ENCODE measurements around the gene DSC3. TPM values are rescaled to one million over a fixed set of nuclear protein-coding genes. Genes with fewer than 3 reads are reported as not detected.
"Not testable (repeated sequence)": the region's sequence is repeated elsewhere in the genome, so short reads cannot be mapped to it uniquely, and the experiment has no call there.

Gene DSC3
- total RNA-seq, 1 donor from 2014 or later: 0.47 TPM

- no peak for TF ChIP-seq CTCF (IDR thresholded peaks at IDR 0.05; ENCODE audit: partially characterized antibody, unreplicated experiment)
- no peaks in the 10 kb centered on the region for H3K36me3 Mint-ChIP-seq (ENCODE audit: unreplicated experiment)
- H3K4me1 Mint-ChIP-seq (ENCODE audit: low read depth, unreplicated experiment): peaks cover 7% of the 10 kb centered on the region
- H3K27me3 Mint-ChIP-seq (ENCODE audit: unreplicated experiment): peaks cover 3% of the 10 kb centered on the region
- no peak overlapping the region for H3K27ac Mint-ChIP-seq (ENCODE audit: unreplicated experiment)
- H3K4me3 Mint-ChIP-seq (ENCODE audit: unreplicated experiment): no peak overlapping the region
- no peak for DNase-seq
- H3K9me3 Mint-ChIP-seq (ENCODE audit: unreplicated experiment): no peaks in the 10 kb centered on the region
These were observed 60.1 kb downstream of the DSC3 start for GRCh38 chr18:30982285-30982992.

DNA sequence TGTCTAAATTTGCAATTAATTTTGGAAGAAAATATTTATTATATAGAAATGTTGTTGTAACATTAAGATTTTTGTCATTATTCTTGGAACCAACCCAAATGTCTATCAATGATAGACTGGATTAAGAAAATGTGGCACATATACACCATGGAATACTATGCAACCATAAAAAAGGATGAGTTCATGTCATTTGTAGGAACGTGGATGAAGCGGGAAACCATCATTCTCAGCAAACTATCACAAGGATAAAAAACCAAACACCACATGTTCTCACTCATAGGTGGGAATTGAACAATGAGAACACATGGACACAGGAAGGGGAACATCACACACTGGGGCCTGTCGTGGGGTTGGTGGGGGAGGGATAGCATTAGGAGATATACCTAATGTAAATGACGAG is 64.5 kb downstream of the DSC3 start:
- not testable (repeated sequence) for DNase-seq; H3K27me3 Mint-ChIP-seq (ENCODE audit: unreplicated experiment); H3K27ac Mint-ChIP-seq (ENCODE audit: unreplicated experiment); H3K9me3 Mint-ChIP-seq (ENCODE audit: unreplicated experiment); H3K36me3 Mint-ChIP-seq (ENCODE audit: unreplicated experiment); H3K4me3 Mint-ChIP-seq (ENCODE audit: unreplicated experiment); H3K4me1 Mint-ChIP-seq (ENCODE audit: low read depth, unreplicated experiment)

DNA sequence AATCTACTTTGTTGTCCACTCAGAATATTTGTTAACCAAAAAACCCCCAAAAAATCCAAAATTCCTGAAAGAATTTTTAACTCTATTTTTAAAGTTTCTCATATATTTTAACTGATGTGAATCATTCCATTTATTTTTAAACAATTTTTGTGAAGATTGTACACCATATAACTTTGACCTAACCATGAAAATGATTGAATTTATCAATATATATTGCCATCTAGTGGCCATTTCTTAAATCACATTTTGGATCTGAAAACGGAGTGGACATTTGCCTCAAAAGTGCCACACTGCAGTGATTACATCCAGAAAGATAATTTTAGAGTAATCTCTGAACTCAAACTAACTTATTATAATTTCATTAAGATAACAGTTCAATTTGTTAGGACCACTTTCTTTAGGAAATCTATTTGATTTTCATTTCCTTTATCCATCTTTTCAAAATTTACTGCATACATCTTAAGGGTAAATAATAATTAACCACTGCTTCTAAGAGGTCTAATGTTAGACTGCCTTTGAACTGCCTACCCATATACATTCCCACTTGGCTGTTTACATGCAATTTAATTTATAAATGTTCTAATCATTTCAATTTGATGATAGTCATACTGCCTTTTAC is 71.1 kb downstream of the DSC3 start:
- Mint-ChIP-seq H3K36me3 (ENCODE audit: unreplicated experiment) (no peaks in the 10 kb centered on the region), H3K4me1 (ENCODE audit: low read depth, unreplicated experiment) (peaks cover 9% of the 10 kb centered on the region), H3K4me3 (ENCODE audit: unreplicated experiment) (no peak overlapping the region), H3K27me3 (ENCODE audit: unreplicated experiment) (peaks cover 2% of the 10 kb centered on the region), H3K27ac (ENCODE audit: unreplicated experiment) (no peak overlapping the region), H3K9me3 (ENCODE audit: unreplicated experiment) (peaks cover 2% of the 10 kb centered on the region)
- DNase-seq: no peak
- peak; percentile 81 for TF ChIP-seq CTCF (IDR thresholded peaks at IDR 0.05; ENCODE audit: partially characterized antibody, unreplicated experiment)

- H3K4me1 Mint-ChIP-seq (ENCODE audit: low read depth, unreplicated experiment): peaks cover 9% of the 10 kb centered on the region
- no peak for DNase-seq
These were observed 72.2 kb downstream of the DSC3 start for GRCh38 chr18:30970196-30970816.

GRCh38 chr18:30969670-30970170 is 72.8 kb downstream of the DSC3 start:
- Mint-ChIP-seq H3K27ac (ENCODE audit: unreplicated experiment) (no peak overlapping the region), H3K4me3 (ENCODE audit: unreplicated experiment) (no peak overlapping the region), H3K36me3 (ENCODE audit: unreplicated experiment) (no peaks in the 10 kb centered on the region), H3K9me3 (ENCODE audit: unreplicated experiment) (peaks cover 2% of the 10 kb centered on the region), H3K4me1 (ENCODE audit: low read depth, unreplicated experiment) (peaks cover 9% of the 10 kb centered on the region), H3K27me3 (ENCODE audit: unreplicated experiment) (peaks cover 2% of the 10 kb centered on the region)
- no peak for DNase-seq
- no peak for TF ChIP-seq CTCF (IDR thresholded peaks at IDR 0.05; ENCODE audit: partially characterized antibody, unreplicated experiment)

More at GRCh38 chr18:30970196-30970816, 72.2 kb downstream of the DSC3 start:
- Mint-ChIP-seq H3K27me3 (ENCODE audit: unreplicated experiment) (peaks cover 2% of the 10 kb centered on the region), H3K27ac (ENCODE audit: unreplicated experiment) (no peak overlapping the region), H3K36me3 (ENCODE audit: unreplicated experiment) (no peaks in the 10 kb centered on the region), H3K4me3 (ENCODE audit: unreplicated experiment) (no peak overlapping the region), H3K9me3 (ENCODE audit: unreplicated experiment) (peaks cover 2% of the 10 kb centered on the region)
- TF ChIP-seq CTCF (IDR thresholded peaks at IDR 0.05; ENCODE audit: partially characterized antibody, unreplicated experiment): peak; percentile 39

Data from glutamatergic neuron (in vitro differentiated cells).